ENCODE results near the gene SNAP91. TPM values are rescaled to one million over a fixed set of nuclear protein-coding genes. Genes with fewer than 3 reads are reported as not detected.
"Not testable (repeated sequence)": the region's sequence is repeated elsewhere in the genome, so short reads cannot be mapped to it uniquely, and the experiment has no call there.

Gene SNAP91
- 1.5 TPM for total RNA-seq (ENCODE audit: unreplicated experiment)
- long read RNA-seq, partial matches to known transcripts = 0 of 1 reads
- long read RNA-seq, other reads (novel, unspliced or antisense) = 1 of 1 reads

- TF ChIP-seq, protein P1, sequence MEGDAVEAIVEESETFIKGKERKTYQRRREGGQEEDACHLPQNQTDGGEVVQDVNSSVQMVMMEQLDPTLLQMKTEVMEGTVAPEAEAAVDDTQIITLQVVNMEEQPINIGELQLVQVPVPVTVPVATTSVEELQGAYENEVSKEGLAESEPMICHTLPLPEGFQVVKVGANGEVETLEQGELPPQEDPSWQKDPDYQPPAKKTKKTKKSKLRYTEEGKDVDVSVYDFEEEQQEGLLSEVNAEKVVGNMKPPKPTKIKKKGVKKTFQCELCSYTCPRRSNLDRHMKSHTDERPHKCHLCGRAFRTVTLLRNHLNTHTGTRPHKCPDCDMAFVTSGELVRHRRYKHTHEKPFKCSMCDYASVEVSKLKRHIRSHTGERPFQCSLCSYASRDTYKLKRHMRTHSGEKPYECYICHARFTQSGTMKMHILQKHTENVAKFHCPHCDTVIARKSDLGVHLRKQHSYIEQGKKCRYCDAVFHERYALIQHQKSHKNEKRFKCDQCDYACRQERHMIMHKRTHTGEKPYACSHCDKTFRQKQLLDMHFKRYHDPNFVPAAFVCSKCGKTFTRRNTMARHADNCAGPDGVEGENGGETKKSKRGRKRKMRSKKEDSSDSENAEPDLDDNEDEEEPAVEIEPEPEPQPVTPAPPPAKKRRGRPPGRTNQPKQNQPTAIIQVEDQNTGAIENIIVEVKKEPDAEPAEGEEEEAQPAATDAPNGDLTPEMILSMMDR (IDR thresholded peaks at IDR 0.05; ENCODE audit: unreplicated experiment) = no peak
- no peaks in the 10 kb centered on the region for H3K36me3 Mint-ChIP-seq (ENCODE audit: low read depth, unreplicated experiment)
- H3K4me3 Mint-ChIP-seq (ENCODE audit: unreplicated experiment) = peak within 1 kb of the TSS; percentile 92
- H3K4me1 Mint-ChIP-seq (ENCODE audit: unreplicated experiment) = no peaks in the 10 kb centered on the region
- peaks cover 3% of the 10 kb centered on the region for H3K27me3 Mint-ChIP-seq (ENCODE audit: unreplicated experiment)
- H3K27ac Mint-ChIP-seq (ENCODE audit: unreplicated experiment) = no peak within 1 kb of the TSS
- DNase-seq (ENCODE audit: low spot score) = peak; percentile 56
- H3K9me3 Mint-ChIP-seq (ENCODE audit: unreplicated experiment) = no peaks in the 10 kb centered on the region
Observed at GRCh38 chr6:83708970-83709747, at the start of gene SNAP91. Gene SNAP91, minus strand, starts transcription at chr6:83709101. Its CDS starts 1,174 bp downstream, at chr6:83707927.

- Mint-ChIP-seq H3K27me3 (ENCODE audit: unreplicated experiment) (no peaks in the 10 kb centered on the region), H3K36me3 (ENCODE audit: low read depth, unreplicated experiment) (no peaks in the 10 kb centered on the region), H3K4me3 (ENCODE audit: unreplicated experiment) (no peak overlapping the region), H3K9me3 (ENCODE audit: unreplicated experiment) (peaks cover 5% of the 10 kb centered on the region), H3K27ac (ENCODE audit: unreplicated experiment) (no peak overlapping the region), H3K4me1 (ENCODE audit: unreplicated experiment) (no peaks in the 10 kb centered on the region)
- DNase-seq (ENCODE audit: low spot score) = no peak
- TF ChIP-seq, protein P1 (IDR thresholded peaks at IDR 0.05; ENCODE audit: unreplicated experiment) = no peak
Observed at GRCh38 chr6:83758533-83758932, 49.6 kb upstream of the SNAP91 start.

DNA sequence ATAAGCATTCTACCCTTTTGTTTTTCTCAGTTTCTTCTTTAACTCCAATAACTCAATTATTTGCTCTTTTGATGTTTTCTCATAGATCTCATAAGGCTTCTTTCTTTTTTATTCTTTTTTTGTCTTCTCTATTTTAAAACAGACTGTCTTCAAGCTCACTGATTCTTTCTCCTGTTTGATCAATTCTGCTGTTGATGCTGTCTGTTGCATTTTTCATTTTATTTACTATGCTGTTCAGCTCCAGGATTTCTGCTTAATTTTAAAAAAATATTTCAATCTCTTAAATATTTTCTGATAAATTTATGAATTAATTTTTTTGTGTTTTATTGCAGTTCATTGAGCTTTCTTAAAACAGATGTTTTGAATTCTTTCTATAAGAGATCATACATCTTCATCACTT, 48.1 kb upstream of the SNAP91 start:
- Mint-ChIP-seq H3K4me1 (ENCODE audit: unreplicated experiment) (no peaks in the 10 kb centered on the region), H3K9me3 (ENCODE audit: unreplicated experiment) (peaks cover 5% of the 10 kb centered on the region), H3K27me3 (ENCODE audit: unreplicated experiment) (no peaks in the 10 kb centered on the region), H3K36me3 (ENCODE audit: low read depth, unreplicated experiment) (no peaks in the 10 kb centered on the region), H3K27ac (ENCODE audit: unreplicated experiment) (no peak overlapping the region), H3K4me3 (ENCODE audit: unreplicated experiment) (no peak overlapping the region)
- no peak for DNase-seq (ENCODE audit: low spot score)
- TF ChIP-seq, protein P1 (IDR thresholded peaks at IDR 0.05; ENCODE audit: unreplicated experiment) = no peak

- DNase-seq (ENCODE audit: low spot score) = no peak
- no peak overlapping the region for H3K4me3 Mint-ChIP-seq (ENCODE audit: unreplicated experiment)
- H3K4me1 Mint-ChIP-seq (ENCODE audit: unreplicated experiment) = no peaks in the 10 kb centered on the region
- peaks cover 5% of the 10 kb centered on the region for H3K9me3 Mint-ChIP-seq (ENCODE audit: unreplicated experiment)
- H3K36me3 Mint-ChIP-seq (ENCODE audit: low read depth, unreplicated experiment) = no peaks in the 10 kb centered on the region
- H3K27ac Mint-ChIP-seq (ENCODE audit: unreplicated experiment) = no peak overlapping the region
- no peaks in the 10 kb centered on the region for H3K27me3 Mint-ChIP-seq (ENCODE audit: unreplicated experiment)
- TF ChIP-seq, protein P1 (IDR thresholded peaks at IDR 0.05; ENCODE audit: unreplicated experiment) = no peak
Observed at GRCh38 chr6:83756565-83756964, 47.7 kb upstream of the SNAP91 start.

DNA sequence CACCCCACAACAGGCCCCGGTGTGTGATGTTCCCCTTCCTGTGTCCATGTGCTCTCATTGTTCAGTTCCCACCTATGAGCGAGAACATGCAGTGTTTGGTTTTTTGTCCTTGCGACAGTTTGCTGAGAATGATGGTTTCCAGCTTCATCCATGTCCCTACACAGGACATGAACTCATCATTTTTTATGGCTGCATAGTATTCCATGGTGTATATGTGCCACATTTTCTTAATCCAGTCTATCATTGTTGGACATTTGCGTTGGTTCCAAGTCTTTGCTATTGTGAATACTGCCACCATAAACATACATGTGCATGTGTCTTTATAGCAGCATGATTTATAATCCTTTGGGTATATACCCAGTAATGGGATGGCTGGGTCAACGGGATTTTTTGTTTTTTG, 43.5 kb upstream of the SNAP91 start:
- not testable (repeated sequence) for DNase-seq (ENCODE audit: low spot score); H3K4me1 Mint-ChIP-seq (ENCODE audit: unreplicated experiment); H3K4me3 Mint-ChIP-seq (ENCODE audit: unreplicated experiment); H3K9me3 Mint-ChIP-seq (ENCODE audit: unreplicated experiment); H3K27me3 Mint-ChIP-seq (ENCODE audit: unreplicated experiment); H3K27ac Mint-ChIP-seq (ENCODE audit: unreplicated experiment); H3K36me3 Mint-ChIP-seq (ENCODE audit: low read depth, unreplicated experiment)
